Activated effector memory CD4-positive, alpha-beta T cell treated with anti-CD3 and anti-CD28 coated beads, Interleukin-2, amount 50 U/mL, for 16 hours (primary cell): ENCODE measurements around the gene TMEM86B.

ENCODE experiments used
- DNase-seq: peaks from one replicate; pipeline ENCODE4 v3.0.0-alpha.2; 2020

TMEM86B gene, protein sequence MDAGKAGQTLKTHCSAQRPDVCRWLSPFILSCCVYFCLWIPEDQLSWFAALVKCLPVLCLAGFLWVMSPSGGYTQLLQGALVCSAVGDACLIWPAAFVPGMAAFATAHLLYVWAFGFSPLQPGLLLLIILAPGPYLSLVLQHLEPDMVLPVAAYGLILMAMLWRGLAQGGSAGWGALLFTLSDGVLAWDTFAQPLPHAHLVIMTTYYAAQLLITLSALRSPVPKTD

DNA sequence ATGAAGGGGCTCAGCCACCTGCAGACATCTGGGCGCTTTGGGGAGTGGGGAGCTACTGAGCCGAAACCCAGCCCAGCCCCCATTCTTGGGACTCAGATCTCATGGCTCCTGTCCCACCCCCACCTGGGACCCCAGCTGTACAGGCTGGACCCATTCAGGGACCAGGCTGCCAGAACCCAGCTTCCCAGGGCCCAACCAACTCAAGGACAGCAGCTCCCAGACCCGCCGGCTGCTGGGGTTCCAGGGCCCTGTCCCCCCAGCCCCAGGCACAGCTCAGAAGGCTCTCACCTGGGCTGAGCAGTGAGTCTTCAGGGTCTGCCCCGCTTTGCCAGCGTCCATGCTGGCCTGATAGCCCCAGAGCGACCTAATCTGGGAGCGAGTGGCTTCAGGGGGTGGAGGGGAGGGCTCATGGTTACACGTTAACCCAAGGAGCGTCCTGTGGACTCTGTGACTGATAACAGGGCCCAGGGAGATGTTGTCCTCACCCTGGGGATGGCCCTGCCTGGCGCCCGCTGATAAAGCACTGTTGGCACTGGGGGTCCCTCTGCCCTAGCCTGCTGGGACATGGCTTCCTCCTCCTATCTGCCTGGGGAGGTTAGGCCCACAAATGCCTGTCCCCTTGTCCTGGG lies at the start of gene TMEM86B:
TSS of gene TMEM86B (minus strand) at position 361 of the 629 bp plus-strand sequence. CDS start at position 339, 22 bp downstream.
- DNase-seq = no peak

DNA sequence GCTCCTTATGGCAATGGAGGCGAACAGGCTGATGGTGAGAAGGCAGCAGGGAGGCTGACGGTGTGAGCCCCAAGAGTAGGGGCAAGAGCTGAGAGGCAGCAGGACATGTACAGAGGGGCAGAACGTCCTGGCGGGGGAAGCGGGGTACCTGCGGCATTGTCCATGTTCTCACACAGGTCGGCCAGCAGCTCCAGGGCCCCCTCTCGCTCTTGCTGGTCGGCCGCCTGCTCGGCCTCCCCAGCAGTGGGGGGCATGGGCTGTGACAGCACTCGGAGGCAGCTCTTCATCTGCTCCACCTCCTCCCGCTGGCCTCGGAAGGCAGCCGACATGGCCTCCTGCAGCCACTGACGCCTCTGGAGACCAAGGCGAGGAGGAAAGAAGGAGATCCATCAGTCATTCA lies 48.9 kb upstream of the TMEM86B start:
- no peak for DNase-seq

DNA sequence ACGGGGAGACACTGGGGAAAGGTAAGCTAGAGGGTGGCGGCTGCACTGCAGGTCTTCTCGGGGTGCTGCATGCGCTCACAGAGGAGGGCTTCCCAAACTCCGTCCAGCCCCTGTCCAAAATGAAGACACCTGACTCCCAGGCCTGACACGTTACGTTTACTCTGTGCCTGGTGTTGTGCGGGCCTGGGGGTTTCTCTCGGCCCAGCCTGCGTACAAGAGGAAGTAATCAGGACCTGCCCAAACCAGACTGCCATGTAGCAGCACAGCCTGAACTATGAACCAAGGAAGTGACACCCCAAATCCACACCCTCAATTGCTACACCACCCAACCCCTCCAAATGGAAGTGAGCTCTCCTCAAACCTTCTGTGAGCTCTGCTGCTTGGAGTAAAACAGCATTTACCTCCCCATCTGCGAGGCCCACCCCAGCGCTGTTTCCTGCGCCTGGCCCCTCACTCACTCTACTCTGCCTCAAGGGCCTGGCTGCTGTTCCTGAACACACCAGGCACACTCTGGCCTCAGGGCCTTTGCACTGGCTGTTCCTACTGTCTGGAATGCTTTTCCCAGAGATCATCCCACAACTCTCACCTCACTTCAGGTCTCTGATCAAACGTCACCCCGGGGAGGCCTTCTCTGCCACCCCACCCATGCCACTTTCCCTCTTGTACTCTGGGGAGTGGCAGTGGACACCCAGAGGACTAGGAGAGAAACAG lies 48.3 kb upstream of the TMEM86B start:
- DNase-seq = no peak

GRCh38 chr19:55275851-55276719 lies 47.5 kb upstream of the TMEM86B start:
- DNase-seq = no peak

DNA sequence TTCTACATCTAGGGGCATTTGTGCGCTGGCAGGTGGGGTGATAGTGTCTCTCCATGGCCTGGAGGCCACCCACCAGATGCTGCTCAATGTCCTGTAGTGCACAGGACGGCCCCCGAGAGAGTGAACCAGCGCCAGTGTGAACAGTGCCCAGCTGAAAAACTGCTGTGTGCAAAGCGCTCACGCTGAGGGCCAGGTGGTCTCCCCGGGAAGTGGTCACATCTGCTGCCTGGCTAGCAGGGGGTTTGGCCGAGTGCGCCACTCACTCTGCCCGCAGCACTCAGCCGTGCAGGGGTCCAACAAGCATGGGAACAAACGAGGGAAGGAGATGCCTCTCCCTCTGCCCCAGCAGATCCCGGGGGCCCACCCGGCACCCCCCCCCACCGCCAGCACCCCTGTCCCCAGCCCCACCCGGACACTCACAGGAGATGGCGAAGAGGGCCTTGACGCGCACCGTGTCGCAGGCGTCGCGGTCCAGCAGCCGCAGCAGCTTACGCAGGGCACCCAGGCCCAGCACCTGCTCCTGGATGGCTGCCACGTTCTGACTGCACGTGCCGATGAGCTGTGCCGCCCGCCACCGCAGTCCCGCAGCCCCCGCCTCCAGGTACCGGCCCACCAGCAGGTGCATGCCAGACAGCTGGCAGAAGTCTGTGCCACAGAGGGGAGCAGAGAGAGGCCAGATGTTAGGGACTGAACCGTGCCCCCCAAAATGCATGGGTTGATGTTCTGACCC lies 45.6 kb upstream of the TMEM86B start:
- no peak for DNase-seq

DNA sequence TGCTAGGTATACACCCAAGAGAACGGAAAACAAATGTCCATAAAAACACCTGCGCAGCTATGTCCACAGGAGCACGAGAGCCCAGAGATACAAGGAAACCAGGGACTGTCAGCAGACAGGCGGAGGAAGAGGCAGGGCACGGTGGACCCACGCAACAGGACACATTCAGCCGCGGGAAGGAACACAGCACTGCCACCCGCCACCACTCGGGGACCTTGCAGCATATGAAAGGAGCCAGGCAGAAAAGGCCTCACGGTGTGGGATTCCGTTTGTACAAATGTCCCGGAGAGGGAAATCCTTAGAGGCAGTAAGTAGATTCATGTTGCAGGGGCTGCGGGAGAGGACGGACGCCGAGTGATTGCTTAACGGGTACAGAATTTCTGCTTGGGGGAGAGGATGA lies 43.6 kb upstream of the TMEM86B start:
- DNase-seq = no peak

DNA sequence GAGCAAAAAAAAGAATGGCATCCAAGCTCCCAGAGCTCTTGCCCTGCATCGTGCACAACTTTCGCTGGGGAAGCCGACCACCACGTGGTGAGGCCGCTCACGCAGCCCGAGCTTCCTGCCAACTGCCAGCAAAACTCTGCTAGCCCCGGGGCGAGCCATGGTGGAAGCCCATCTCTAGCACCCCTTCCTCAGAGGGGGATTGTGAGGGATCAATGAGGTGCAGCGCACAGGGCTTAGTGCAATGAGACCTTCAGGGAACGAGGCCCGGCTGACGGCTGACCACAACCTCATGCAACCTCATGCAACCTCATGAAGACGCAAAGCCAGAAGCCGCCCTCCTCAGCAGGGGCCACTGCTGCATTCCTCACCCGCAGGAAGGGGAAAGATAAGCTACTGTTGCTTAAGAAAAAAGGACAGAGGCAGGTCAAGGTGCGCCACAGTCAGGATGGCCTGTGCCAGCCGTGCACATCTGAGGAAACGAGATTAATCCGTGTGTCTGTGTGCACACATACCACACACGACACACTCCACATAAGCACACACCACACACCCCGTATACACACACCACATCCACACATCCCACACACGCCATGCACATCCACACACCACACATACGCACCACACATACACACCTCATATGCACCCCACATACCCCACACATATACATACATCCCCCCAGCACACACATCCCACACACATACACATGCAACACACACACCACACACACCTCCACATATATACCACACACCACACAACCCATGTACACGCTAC lies 41.8 kb upstream of the TMEM86B start:
- no peak for DNase-seq

DNA sequence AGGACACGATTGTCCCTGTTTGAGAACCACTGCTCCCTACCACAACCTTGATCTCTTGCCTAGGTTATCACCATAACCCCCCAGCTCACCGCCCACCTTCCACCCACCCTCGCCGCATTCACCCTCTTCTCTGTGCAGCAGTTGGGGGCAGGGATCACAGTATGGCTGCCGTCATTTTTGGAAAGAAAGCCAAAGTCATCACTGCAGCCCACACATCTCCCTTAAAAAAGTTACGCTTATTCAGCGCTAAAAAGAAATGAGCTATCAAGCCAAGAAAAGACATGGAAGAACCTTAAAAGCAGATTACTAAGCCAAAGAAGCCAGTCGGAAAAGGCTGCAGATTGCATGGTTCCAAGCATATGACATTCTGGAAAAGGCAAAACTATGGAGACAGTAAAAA lies 40.7 kb upstream of the TMEM86B start:
- DNase-seq = no peak

DNA sequence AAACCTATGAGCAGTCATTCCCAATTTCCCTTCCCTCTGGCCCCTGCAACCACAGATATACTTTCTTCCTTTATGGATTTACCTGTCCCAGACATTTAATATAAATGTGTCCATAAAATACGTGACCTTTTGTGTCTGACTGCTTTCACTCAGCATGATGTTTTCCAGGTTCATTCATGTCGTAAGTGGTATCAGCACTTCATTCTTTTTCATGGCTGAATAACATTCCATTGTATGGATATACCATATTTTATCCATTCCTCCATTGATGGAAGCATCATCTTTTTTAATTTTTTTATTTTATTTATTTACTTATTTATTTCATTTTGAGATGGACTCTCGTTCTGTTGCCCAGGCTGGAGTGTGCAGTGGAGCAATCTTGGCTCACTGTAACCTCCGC lies 38.3 kb upstream of the TMEM86B start:
- DNase-seq = no peak

- DNase-seq = no peak
Observed at GRCh38 chr19:55266404-55266803, 37.8 kb upstream of the TMEM86B start.

- no peak for DNase-seq
Observed at GRCh38 chr19:55265723-55266386, 37.3 kb upstream of the TMEM86B start.

GRCh38 chr19:55265173-55265572 lies 36.6 kb upstream of the TMEM86B start:
- no peak for DNase-seq

- DNase-seq = no peak
Observed at GRCh38 chr19:55264531-55264930, 36.0 kb upstream of the TMEM86B start.

DNA sequence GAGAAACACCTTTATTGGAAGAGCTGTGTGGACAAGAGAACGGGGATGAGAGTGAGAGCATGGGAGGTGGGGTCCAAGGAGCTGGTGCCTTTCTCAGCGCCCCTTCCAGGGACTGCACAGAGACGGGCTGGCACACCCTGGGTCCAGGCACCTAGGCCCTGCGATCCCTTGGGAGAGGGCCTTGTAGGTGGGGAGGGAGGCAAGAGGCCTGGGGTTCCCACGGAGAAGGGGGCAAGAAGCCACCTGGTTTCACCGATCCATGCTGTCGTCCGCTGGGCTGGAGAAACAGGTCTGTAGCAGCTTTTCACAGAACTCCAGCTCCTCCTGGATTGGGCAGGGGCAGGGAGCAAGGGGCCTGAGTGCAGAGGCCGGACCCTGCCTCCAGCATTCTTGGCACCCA lies 33.8 kb upstream of the TMEM86B start:
- no peak for DNase-seq

DNA sequence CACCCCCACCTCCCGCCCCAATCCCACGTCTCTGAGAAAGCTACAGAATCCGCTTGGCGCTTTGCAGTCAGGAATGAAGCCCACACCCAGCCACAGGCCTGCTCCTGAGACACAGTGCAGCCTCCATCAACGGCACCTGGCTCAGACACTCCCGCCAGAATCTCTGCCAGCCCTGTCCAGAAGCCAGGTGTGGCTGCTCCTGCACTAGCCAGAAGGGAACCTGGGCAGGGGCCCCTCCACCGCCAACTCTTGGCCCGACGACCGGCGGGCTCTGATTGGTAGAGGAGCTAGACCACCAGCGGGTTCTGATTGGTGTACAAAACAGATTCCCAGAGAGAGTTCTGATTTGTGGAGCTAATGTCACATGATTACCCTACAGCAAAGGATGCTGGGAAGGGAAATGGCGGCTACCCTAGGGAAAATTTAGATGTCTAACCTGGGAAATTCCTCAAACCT lies 33.1 kb upstream of the TMEM86B start:
- DNase-seq = no peak

GRCh38 chr19:55259540-55260210 lies 31.1 kb upstream of the TMEM86B start:
- no peak for DNase-seq

DNA sequence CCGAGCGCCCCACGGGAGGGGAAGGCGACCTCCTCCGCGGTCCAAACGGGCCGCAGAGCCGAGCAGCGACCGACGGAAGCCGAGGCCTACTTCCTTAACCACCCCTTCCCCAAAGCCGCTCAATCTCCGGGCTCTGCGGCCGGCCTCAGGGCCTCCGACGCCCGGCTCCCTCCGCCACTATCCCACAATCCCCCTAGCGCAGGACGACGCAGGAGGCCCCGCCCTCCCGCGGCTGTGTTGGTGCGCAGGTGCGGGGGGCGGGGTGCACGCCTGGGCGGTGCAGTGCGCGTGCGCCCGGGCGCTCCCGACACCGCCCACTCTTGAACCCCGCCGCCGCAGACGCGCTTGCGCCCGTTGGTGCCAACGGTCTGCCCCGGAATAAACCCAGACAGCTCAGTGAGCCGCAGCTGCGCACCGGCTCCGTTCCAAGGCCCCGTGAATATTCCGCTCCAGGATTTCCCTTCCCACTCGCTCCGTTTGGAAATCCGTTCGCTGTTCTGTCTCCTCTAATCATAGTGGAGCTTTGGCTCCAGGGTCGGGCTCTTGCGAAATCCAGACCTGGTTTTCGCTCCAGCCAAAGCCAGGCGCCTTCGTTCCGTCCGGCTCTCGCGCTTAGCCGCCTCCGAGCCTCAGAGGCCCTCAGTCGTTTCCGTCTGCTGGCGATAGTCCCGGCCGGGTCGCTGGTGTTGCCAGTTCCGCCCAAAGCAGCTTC lies 30.4 kb upstream of the TMEM86B start, which contains the start of gene PPP6R1:
TSS of gene PPP6R1 (minus strand) at position 190 of the 712 bp plus-strand sequence. CDS start 11,914 bp downstream, outside the sequence.
- DNase-seq = peak; percentile 97

- peak; percentile 84 for DNase-seq
Observed at GRCh38 chr19:55258476-55258827, 29.9 kb upstream of the TMEM86B start.
